Stimulated activated CD4-positive, alpha-beta T cell treated with anti-CD3 and anti-CD28 coated beads, Interleukin-12 subunit alpha, Interleukin-12 subunit beta, amount 100 ng/mL, for 48 hours (primary cell): ENCODE data around the gene CHMP6.

Experiments used
- DNase-seq, 3 donors: peaks; one replicate each; pipeline ENCODE4 v3.0.0-alpha.2; 2020; ENCODE audit warnings: low read depth in 2 of 3, low spot score in 1 of 3

CHMP6 gene

GRCh38 chr17:80992077-80992947 is 671 bp downstream of the CHMP6 start:
- no peak for DNase-seq

DNA sequence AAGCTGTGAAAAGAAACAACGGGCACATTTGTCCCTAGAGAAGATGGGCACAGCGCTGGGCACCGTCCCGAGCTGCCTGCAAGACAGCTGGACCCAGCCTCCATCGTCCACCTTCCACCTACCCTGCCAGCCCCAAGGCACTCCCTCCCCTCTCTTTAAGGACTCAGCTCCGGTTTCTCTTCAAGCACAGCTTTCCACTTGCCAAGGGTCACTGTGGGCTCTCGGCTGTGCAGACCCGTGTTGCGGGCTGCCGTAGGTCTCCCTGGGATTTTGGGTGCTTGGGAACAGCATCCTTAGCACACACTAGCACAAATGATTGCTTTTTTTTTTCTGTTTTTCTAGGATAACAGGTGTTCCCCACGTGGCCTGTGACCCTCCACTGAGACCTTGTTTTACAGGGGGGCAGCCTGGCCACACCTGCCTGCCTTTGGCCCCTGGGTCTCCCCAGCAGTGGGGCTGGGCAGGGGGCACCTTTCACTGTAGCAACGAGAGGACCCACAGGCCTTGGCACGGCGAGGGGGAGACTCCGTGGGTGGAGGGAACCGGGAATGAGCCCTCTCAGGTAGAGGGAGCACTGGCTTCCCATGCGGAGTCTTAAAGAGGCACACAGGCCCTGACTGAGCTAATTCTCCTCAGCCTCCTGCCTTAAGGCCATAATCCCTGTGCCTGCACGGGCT is 1.4 kb downstream of the CHMP6 start:
- DNase-seq: no peak

GRCh38 chr17:80995131-80995530 is 3.5 kb downstream of the CHMP6 start:
- DNase-seq: no peak

DNA sequence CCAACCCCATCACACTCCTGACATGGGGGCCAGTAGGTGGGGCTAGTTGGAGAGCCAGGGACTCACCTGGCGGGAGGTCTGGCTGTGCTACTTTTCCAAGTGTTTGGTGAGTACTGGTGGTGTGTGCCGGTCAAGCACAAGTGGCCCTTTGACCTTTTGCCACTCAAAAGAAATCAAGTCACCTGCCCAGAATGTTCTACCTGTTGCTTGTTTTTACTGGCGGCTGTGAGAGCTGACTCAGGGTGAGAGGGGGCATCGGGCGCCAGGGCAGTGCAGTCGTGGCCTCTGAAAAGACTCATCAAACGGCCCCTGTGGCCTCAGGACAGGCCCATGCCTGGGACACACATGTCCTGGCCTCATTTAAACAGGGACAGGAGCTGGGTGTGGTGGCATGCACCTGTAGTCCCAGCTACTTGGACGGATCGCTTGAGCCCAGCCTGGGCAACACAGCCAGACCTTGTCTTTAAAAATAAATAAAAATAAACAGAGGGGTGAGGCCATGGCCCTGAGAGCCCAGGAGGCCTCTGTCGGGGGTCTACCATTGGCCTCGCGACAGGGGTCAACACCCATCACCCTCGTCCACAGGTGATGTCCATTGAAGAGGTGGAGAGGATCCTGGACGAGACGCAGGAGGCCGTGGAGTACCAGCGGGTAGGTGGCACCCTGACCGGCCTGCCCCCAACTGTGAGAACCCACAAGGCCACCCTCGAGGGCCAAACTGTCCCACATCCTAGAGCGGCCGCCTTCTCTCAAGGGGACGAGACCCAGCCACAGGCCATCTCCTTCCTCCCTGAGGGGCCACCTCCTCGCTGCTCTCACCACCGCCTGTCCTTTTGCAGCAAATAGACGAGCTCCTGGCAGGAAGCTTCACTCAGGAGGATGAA is 5.0 kb downstream of the CHMP6 start:
- DNase-seq: no peak

- no peak for DNase-seq
These were observed 5.9 kb downstream of the CHMP6 start for GRCh38 chr17:80997424-80998117.

DNA sequence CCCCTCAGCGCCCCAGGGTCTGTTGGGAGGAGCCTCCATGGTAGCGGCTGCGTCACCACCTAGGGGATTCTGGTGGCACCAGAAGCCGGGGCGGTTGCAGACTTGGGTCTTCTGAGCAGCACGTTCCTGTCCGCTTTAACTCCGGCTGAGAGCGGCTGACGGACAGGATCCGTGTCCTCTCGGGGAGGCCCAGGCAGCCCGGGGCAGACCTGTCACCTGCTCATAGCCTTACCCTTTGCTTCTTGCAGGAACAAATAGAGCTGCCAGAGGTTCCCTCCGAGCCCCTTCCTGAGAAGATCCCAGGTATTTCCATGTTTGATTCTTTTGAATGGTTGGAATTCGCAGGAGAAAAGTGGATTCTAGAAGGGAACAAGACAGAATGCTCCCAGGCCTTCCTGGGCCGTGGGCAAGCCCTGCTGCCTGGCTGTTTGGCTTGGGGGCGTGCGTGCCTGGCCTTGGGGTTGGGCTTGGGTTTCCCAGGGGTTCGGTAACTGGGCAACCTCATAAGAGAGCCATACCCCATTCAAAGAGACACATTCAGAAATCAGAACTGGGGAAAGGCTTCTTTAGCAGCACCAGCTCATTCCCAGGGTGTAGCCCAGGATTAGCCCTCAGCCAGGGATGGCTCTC is 6.6 kb downstream of the CHMP6 start:
- DNase-seq: no peak

GRCh38 chr17:80998748-80999535 is 7.3 kb downstream of the CHMP6 start:
- no peak for DNase-seq

- DNase-seq: no peak
These were observed 8.1 kb downstream of the CHMP6 start for GRCh38 chr17:80999536-81000333.

GRCh38 chr17:81000334-81000630 is 8.6 kb downstream of the CHMP6 start:
- DNase-seq: no peak

DNA sequence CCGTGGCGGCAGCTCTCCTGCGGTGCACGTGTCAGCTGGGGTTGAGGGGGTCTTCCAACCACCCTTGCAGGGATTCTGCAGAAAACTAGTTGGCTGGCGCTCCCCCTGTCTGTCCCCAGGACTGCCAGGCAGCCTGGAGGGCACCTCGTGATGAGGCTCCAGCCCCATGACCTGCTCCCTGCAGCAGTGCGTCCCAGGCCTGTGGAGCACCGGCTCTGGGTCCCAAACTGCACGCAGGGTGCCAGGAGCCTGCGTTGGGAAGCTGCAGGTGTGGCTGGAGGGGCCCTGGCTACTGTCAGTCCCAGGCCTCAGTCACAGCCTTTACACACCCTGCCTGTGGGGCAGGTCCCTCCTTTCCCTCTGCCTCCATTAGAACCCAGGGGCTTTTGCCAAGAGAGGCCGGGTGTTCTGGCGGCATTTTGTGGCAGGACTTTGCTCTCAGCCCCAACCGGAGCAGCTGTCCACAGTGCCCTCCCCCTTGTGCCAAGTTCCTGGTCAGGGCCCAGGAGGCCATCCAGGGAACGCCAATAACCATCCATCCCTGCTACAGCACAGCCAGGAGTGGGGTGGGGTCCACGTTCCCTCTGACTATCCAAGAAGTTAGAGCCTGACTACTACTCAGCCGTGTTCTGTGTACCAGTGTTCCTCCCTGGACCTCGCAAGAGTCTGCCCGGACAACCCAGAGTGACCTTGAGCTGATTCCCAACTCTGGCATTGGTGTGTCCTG is 9.2 kb downstream of the CHMP6 start:
- DNase-seq: no peak

DNA sequence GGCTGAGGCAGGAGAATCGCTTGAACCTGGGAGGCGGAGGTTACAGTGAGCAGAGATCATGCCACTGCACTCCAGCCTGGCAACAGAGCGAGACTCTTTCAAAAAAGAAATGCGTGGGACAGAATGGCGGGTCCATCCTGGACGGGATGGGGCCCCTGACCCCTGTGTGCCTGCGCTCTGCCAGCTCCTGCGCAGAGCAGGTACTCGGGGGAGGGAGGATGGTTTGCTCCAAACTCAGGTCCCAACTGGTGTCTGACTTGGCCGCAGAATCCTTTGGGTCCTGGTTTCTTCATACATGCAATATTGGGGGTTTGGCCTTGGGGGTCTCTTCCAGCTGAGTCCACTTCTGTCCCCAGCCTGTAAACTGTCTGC is 10.4 kb downstream of the CHMP6 start:
- DNase-seq: no peak

- DNase-seq: no peak
These were observed 11.0 kb downstream of the CHMP6 start for GRCh38 chr17:81002409-81003361.

DNA sequence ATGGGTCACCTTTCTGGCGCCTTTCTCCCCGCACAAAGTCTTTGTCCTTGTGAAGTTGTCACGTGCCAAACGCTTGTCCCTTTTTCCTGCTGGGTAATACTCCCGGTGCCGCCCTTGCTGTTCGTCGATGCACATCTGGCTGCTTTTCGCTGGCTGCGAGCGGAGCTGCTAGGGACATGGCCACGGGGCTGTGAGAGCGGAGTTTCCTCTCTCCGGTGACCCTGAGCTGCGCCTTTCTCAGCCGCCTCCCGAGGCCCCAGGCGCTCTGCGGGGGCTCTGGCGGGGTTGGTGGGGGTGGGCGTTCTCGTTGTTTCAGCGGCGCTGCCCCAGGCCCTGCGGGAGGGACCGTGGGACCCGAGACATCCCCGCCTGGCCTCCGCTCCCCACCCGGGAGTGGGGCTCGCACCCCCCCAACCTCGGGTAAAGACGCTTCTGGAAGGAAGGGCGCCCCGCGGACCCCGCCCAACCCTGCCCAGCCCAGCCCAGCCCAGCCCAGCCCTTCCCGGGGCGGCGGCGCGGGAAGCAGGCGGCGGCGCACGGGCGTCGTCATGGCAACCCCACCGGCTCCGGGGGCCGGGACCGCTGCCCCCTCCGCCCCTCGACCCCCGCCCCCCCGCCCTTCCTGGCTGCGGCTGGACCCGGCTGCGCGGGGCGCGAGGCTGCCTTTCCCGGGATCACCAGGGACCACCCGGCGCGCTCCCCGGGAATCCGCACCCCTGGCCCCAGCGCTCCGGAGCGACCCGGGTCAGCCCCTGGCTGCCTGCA is 12.3 kb downstream of the CHMP6 start:
- DNase-seq: no peak

GRCh38 chr17:81006891-81007290 is 15.2 kb downstream of the CHMP6 start:
- no peak for DNase-seq

- no peak for DNase-seq
These were observed 16.5 kb downstream of the CHMP6 start for GRCh38 chr17:81008140-81008539.

- DNase-seq: no peak
These were observed 17.5 kb downstream of the CHMP6 start for GRCh38 chr17:81009136-81009535.

DNA sequence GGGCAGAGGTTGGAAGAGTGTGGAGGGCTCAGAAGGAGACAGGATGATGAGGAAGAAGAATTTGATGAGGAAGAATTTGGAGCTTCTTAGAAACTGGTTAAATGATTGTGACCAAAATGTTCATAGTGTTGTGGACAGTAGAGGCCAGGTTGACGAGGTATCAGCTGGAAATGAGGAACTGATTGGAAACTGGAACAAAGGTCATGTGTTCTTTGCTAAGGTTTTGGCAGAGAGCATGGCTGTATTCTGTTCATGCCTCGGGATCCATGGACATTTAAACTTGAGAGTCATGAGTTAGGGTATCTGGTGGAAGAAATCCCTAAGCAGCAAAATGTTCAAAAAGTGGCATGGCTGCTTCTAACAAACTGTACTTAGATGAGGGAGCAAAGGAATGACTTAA is 19.3 kb downstream of the CHMP6 start:
- DNase-seq: no peak
